ENCODE measurements around the gene OR10C1. TPM values are rescaled to one million over a fixed set of nuclear protein-coding genes. Genes with fewer than 3 reads are reported as not detected.

OR10C1 gene
- total and polyA plus RNA-seq, 2 of the 13 experiments (the other 11 are each of a cell fraction or from before 2014, with no cell fraction given), result 0.04 TPM; not detected in 1

DNA sequence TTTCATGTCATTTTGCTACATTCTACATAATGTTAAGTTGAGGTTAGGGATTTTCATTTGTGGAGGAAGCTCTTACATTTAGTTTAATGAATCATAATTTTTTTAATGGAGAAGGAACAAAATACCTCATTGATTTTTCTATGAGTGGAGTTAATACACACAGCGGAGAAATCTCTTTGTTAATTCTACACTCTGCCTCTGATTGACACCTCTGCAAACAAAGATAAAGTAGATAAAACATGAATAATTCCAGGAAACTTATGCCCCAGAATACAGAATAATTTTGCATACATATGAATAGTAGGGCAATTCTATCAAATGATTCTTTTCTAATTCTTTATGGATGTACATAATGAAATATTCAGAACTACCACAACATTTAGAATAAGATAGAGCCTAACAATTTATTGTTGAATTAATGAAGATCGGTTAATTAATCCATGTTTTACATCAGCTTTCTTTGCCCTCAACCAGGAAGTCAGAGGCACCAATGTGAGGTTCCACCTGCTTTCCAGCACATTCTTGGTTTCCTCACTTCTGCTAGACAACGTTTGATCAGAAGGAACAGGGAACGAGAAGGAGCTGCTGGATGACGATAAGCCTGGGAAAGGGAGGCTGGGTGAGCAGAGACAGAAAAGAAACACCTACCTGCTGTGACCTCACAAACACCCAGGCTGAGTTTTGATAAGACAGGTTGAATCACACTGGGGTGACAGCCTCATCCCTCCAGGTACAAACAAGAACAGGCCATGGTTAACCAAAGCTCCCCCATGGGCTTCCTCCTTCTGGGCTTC is 22.1 kb downstream of the OR10C1 start:
- no TSS peak for BruUV-seq (replicated peaks)
- Histone ChIP-seq H3K79me2 (ENCODE audit: insufficient read depth, low read length) (no peaks in the 10 kb centered on the region), H3K27me3 (ENCODE audit: control insufficient read depth in 1 of 2, insufficient read depth in 2 of 2, low read length in 2 of 2) (peaks cover 0 to 15% of the 10 kb centered on the region in 2 experiments; a peak in 2 of 5 replicates), H3K4me2 (ENCODE audit: low read depth, low read length) (no peak overlapping the region), H3K9me3 (ENCODE audit: low read length) (no peaks in the 10 kb centered on the region), H3K36me3 (replicated peaks in 1 of 2; ENCODE audit: control insufficient read depth in 1 of 2, insufficient read depth in 2 of 2, low read length in 2 of 2) (no peaks in the 10 kb centered on the region), H3K4me3 (replicated peaks in 1 of 3; ENCODE audit: insufficient read depth in 1 of 3, low read depth in 2 of 3, low read length in 3 of 3) (no peak overlapping the region), H4K20me1 (ENCODE audit: insufficient read depth, low read length) (no peaks in the 10 kb centered on the region), H3K4me1 (ENCODE audit: insufficient read depth, low read length) (no peaks in the 10 kb centered on the region), H3K9ac (ENCODE audit: insufficient read depth, low read depth, low read length) (no peak overlapping the region), H2AFZ (ENCODE audit: low read length) (no peak overlapping the region), H3K27ac (ENCODE audit: extremely low read length, insufficient read depth, low read length) (no peak overlapping the region)
- TF ChIP-seq FOSL2 (CRISPR knock-in tag; IDR thresholded peaks at IDR 0.05) (no peak), ZNF761 (CRISPR knock-in tag; conservative IDR thresholded peaks at IDR 0.05) (no peak), ADNP (CRISPR knock-in tag; IDR thresholded peaks at IDR 0.05) (no peak), ZSCAN30 (CRISPR knock-in tag; IDR thresholded peaks at IDR 0.05) (no peak), GTF3A (CRISPR knock-in tag; conservative IDR thresholded peaks at IDR 0.05) (no peak), ZSCAN25 (CRISPR knock-in tag; IDR thresholded peaks at IDR 0.05) (no peak), SOX5 (CRISPR knock-in tag; IDR thresholded peaks at IDR 0.05; ENCODE audit: borderline replicate concordance) (no peak), RBM22 (optimal IDR thresholded peaks at IDR 0.05; ENCODE audit: low read length) (no peak), ZNF232 (CRISPR knock-in tag; IDR thresholded peaks at IDR 0.05; ENCODE audit: borderline replicate concordance) (no peak), KLF11 (CRISPR knock-in tag; IDR thresholded peaks at IDR 0.05) (no peak), MEF2D (CRISPR knock-in tag; IDR thresholded peaks at IDR 0.05) (no peak), POLR2A (IDR thresholded peaks at IDR 0.05; ENCODE audit: insufficient read depth in 1 of 2, low read depth in 2 of 2, low read length in 2 of 2) (no peak)
- TF ChIP-seq, protein P1, sequence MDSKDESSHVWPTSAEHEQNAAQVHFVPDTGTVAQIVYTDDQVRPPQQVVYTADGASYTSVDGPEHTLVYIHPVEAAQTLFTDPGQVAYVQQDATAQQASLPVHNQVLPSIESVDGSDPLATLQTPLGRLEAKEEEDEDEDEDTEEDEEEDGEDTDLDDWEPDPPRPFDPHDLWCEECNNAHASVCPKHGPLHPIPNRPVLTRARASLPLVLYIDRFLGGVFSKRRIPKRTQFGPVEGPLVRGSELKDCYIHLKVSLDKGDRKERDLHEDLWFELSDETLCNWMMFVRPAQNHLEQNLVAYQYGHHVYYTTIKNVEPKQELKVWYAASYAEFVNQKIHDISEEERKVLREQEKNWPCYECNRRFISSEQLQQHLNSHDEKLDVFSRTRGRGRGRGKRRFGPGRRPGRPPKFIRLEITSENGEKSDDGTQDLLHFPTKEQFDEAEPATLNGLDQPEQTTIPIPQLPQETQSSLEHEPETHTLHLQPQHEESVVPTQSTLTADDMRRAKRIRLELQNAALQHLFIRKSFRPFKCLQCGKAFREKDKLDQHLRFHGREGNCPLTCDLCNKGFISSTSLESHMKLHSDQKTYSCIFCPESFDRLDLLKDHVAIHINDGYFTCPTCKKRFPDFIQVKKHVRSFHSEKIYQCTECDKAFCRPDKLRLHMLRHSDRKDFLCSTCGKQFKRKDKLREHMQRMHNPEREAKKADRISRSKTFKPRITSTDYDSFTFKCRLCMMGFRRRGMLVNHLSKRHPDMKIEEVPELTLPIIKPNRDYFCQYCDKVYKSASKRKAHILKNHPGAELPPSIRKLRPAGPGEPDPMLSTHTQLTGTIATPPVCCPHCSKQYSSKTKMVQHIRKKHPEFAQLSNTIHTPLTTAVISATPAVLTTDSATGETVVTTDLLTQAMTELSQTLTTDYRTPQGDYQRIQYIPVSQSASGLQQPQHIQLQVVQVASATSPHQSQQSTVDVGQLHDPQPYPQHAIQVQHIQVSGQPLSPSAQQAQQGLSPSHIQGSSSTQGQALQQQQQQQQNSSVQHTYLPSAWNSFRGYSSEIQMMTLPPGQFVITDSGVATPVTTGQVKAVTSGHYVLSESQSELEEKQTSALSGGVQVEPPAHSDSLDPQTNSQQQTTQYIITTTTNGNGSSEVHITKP (CRISPR knock-in tag; IDR thresholded peaks at IDR 0.05; ENCODE audit: low read depth), result no peak
- in situ Hi-C loops (cut with HindIII; ENCODE audit: extremely low pct_ligation_motif_present, low pct_unique_long_range_greater_than_20kb), result no loop called here
- no peak for ATAC-seq
- ChIA-PET POLR2A (no interaction called here), CTCF (ENCODE audit: low intra/inter-chr PET ratio, low total read pairs) (no interaction called here)
- DNase-seq (ENCODE audit: low spot score), result no peak
- FAIRE-seq, result no peak
- intact Hi-C loops (cut with micrococcal nuclease; ENCODE audit: unreplicated experiment), result no loop called here
- 9% methylated on average over 5 of the region's 5 CpGs for WGBS (ENCODE audit: low lambda C conversion rate)

Data from HepG2 (cell line).